SU-DHL-6 (cell line): ENCODE results near the gene HOXA10.

Experiments used
- EZH2phosphoT487 ChIP-seq: fragments of 200-600 bp; sonication (generic), shearing (Covaris generic); conservative IDR thresholded peaks from 2 replicates; pipeline ENCODE4 v1.6.1; 2018; ENCODE audit warnings: mild to moderate bottlenecking, antibody characterized with exemption, low read length, moderate library complexity, mixed read lengths
- TF ChIP-seq, protein P1 (sequence below): fragments of 200-600 bp; sonication (generic); IDR thresholded peaks from one replicate; pipeline ENCODE4 v1.5.1; 2017; ENCODE audit warnings: antibody characterized with exemption, mild to moderate bottlenecking, low read length, moderate library complexity; ENCODE audit not compliant: insufficient read depth, poor library complexity, severe bottlenecking

DNA sequence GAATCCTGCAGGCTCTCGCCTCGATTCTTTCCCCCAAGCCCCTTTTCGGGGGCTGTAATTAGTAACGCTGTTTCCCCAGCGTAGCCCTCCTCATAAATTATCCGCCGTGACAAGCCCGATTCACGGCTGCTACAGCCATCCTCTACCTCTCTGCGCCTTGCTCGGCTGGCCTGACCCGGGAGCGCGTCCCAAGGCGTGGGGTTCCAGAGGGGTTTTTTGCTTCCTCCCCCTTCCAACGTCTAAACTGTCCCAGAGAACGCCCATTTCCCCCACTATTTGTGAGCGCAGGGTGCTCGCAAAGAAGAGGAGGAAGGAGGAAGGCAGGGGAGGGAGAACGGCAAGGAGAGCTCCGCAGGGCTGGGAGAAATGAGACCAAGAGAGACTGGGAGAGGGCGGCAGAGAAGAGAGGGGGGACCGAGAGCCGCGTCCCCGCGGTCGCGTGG is 31.5 kb downstream of the HOXA10 start:
- TF ChIP-seq, protein P1, sequence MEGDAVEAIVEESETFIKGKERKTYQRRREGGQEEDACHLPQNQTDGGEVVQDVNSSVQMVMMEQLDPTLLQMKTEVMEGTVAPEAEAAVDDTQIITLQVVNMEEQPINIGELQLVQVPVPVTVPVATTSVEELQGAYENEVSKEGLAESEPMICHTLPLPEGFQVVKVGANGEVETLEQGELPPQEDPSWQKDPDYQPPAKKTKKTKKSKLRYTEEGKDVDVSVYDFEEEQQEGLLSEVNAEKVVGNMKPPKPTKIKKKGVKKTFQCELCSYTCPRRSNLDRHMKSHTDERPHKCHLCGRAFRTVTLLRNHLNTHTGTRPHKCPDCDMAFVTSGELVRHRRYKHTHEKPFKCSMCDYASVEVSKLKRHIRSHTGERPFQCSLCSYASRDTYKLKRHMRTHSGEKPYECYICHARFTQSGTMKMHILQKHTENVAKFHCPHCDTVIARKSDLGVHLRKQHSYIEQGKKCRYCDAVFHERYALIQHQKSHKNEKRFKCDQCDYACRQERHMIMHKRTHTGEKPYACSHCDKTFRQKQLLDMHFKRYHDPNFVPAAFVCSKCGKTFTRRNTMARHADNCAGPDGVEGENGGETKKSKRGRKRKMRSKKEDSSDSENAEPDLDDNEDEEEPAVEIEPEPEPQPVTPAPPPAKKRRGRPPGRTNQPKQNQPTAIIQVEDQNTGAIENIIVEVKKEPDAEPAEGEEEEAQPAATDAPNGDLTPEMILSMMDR = no peak
- TF ChIP-seq EZH2phosphoT487 = no peak
